SK-N-MC (cell line): ENCODE data around the gene ADGRA1.

Experiments used
- EZH2 ChIP-seq: fragments of 200-600 bp; sonication (generic); IDR thresholded peaks from one replicate; pipeline ENCODE4 v1.6.1; 2017; ENCODE audit warnings: antibody characterized with exemption
- POLR2AphosphoS5 ChIP-seq: IDR thresholded peaks from 2 replicates; pipeline ENCODE4 v1.6.1; 2012; ENCODE audit warnings: mild to moderate bottlenecking, low read depth, low read length, borderline replicate concordance

- TF ChIP-seq POLR2AphosphoS5 (no peak), EZH2 (no peak)
These were observed 73.2 kb downstream of the ADGRA1 start for GRCh38 chr10:133160826-133161471.
